ENCODE data around the gene SMOC1.

Gene SMOC1

DNA sequence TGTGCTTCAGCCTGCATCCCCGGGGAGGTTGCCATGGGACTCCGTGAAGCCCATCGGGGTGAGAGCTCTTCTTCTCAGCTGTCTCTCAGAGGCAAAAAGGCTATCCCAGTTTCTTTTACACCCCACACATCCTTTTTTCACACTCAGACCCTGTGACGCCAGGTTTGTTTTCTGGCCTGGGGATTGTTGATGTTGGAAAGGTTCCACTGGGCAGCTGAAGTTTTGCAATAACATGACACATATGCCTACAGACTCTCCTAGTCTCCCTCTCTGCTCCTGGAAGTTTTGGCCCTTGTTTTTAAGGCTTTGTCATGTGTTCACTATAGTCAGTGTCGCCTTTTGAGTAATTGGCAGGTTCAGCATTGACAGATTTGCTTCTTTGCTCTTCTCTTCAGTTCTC lies 118.6 kb downstream of the SMOC1 start:
- Histone ChIP-seq H3K4me2 (ENCODE audit: low read length) (no peak overlapping the region), H3K27ac (ENCODE audit: low read length) (no peak overlapping the region), H4K20me1 (ENCODE audit: insufficient read depth, low read length) (no peaks in the 10 kb centered on the region), H3K36me3 (replicated peaks; ENCODE audit: low read depth, low read length) (no peaks in the 10 kb centered on the region), H3K27me3 (ENCODE audit: low read depth, low read length) (peaks cover 23% of the 10 kb centered on the region), H3K79me2 (ENCODE audit: low read length) (no peaks in the 10 kb centered on the region), H2AFZ (ENCODE audit: low read depth, low read length) (no peak overlapping the region), H3K9ac (ENCODE audit: low read length) (no peak overlapping the region), H3K4me3 (ENCODE audit: low read length) (no peak overlapping the region), H3K4me1 (ENCODE audit: low read length) (peaks cover 13% of the 10 kb centered on the region), H3K9me3 (ENCODE audit: insufficient read depth, low read length) (no peaks in the 10 kb centered on the region)
- TF ChIP-seq EZH2phosphoT487 (IDR thresholded peaks at IDR 0.05; ENCODE audit: low read depth): no peak
- TF ChIP-seq, protein P1, sequence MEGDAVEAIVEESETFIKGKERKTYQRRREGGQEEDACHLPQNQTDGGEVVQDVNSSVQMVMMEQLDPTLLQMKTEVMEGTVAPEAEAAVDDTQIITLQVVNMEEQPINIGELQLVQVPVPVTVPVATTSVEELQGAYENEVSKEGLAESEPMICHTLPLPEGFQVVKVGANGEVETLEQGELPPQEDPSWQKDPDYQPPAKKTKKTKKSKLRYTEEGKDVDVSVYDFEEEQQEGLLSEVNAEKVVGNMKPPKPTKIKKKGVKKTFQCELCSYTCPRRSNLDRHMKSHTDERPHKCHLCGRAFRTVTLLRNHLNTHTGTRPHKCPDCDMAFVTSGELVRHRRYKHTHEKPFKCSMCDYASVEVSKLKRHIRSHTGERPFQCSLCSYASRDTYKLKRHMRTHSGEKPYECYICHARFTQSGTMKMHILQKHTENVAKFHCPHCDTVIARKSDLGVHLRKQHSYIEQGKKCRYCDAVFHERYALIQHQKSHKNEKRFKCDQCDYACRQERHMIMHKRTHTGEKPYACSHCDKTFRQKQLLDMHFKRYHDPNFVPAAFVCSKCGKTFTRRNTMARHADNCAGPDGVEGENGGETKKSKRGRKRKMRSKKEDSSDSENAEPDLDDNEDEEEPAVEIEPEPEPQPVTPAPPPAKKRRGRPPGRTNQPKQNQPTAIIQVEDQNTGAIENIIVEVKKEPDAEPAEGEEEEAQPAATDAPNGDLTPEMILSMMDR (IDR thresholded peaks at IDR 0.05; ENCODE audit: low read depth, low read length): no peak

DNA sequence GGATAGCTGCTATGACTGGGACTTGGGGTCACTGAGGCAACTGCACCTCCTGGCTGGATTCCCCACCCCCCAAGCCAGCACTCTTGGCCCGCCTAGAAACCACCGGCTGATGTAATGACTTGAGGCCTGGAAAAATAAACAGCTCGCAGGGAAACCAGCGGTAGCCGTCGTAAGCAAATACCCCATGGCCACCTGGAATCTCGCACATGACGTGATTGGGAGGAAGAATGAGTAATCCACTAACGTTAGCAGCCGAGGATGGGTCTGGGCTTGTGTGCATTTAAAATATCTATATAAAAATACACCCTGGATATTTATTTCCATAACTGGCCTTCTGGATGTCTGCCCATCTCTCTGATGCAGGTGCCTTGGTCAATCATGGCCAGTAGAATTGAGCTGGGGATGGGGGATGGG lies 120.1 kb downstream of the SMOC1 start:
- Histone ChIP-seq H4K20me1 (ENCODE audit: insufficient read depth, low read length) (no peaks in the 10 kb centered on the region), H3K4me3 (ENCODE audit: low read length) (no peak overlapping the region), H3K36me3 (replicated peaks; ENCODE audit: low read depth, low read length) (no peaks in the 10 kb centered on the region), H2AFZ (ENCODE audit: low read depth, low read length) (no peak overlapping the region), H3K9ac (ENCODE audit: low read length) (no peak overlapping the region), H3K79me2 (ENCODE audit: low read length) (no peaks in the 10 kb centered on the region), H3K27me3 (ENCODE audit: low read depth, low read length) (peaks cover 9% of the 10 kb centered on the region), H3K4me2 (ENCODE audit: low read length) (no peak overlapping the region), H3K9me3 (ENCODE audit: insufficient read depth, low read length) (no peaks in the 10 kb centered on the region), H3K4me1 (ENCODE audit: low read length) (peaks cover 13% of the 10 kb centered on the region), H3K27ac (ENCODE audit: low read length) (no peak overlapping the region)
- no peak for TF ChIP-seq EZH2phosphoT487 (IDR thresholded peaks at IDR 0.05; ENCODE audit: low read depth)
- TF ChIP-seq, protein P1 (IDR thresholded peaks at IDR 0.05; ENCODE audit: low read depth, low read length): no peak

DNA sequence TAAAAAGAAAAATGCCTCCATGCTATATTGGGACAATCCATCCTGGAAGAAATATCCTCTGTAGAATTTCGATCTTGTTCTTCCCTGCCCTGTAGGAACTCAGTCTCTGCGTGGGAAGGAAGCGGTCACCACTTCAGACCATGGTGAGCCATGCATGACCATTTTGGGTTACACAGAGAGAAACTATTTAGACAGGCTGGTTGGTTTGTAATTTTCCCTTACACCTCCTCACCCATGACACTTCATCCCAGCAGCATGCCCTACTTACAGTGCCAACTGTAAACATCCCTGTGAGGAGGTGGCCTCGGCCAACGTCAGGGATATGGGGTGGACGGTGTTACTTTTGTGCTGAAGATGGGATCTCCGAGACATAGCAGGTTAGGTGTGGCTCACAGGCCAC lies 121.4 kb downstream of the SMOC1 start:
- H3K9ac ChIP-seq (ENCODE audit: low read length): no peak overlapping the region
- H3K79me2 ChIP-seq (ENCODE audit: low read length): no peaks in the 10 kb centered on the region
- no peak overlapping the region for H3K27ac ChIP-seq (ENCODE audit: low read length)
- no peak overlapping the region for H3K4me3 ChIP-seq (ENCODE audit: low read length)
- no peaks in the 10 kb centered on the region for H3K27me3 ChIP-seq (ENCODE audit: low read depth, low read length)
- H3K4me1 ChIP-seq (ENCODE audit: low read length): peaks cover 13% of the 10 kb centered on the region
- no peaks in the 10 kb centered on the region for H3K36me3 ChIP-seq (replicated peaks; ENCODE audit: low read depth, low read length)
- TF ChIP-seq, protein P1 (IDR thresholded peaks at IDR 0.05; ENCODE audit: low read depth, low read length): no peak
- no peak for TF ChIP-seq EZH2phosphoT487 (IDR thresholded peaks at IDR 0.05; ENCODE audit: low read depth)
- H4K20me1 ChIP-seq (ENCODE audit: insufficient read depth, low read length): no peaks in the 10 kb centered on the region
- no peak overlapping the region for H3K4me2 ChIP-seq (ENCODE audit: low read length)
- H2AFZ ChIP-seq (ENCODE audit: low read depth, low read length): no peak overlapping the region
- no peaks in the 10 kb centered on the region for H3K9me3 ChIP-seq (ENCODE audit: insufficient read depth, low read length)

DNA sequence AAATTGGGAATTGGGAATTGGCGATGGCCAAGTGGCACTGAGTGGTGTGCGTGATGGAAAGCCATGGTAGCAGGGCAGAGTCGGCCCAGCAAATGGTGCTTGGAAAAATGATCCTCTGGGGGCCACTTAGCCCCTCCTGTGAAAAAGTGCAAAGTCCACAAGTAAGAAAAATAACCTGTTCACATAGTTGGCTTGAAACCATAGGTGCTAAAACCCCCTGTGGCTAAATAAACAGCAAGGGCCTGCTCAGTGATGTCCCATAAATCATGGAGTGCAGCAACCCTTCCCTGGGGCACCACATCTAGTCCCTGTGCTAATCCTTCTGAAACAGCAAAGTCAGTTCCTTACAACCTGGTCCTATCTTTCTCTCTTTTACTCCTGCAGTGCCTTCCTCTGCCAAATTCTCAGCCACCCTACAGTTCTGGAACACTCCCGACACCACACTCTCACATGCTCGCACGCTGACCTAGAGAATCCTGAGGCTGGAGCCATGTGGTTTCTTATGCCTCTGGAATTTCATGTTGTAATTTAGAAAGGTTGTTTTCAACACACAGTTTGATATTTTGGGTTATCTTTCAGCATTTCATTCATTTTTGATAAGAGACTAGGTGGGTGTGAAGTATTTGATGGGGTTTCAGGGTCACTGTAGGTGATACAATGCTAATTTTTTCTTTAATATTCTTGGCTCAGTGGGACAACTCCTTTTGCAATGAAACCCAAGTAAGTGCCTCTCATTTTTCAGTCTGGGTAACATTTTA lies 123.6 kb downstream of the SMOC1 start:
- H3K27me3 ChIP-seq (ENCODE audit: low read depth, low read length): no peaks in the 10 kb centered on the region
- H3K36me3 ChIP-seq (replicated peaks; ENCODE audit: low read depth, low read length): no peaks in the 10 kb centered on the region
- no peak overlapping the region for H3K4me2 ChIP-seq (ENCODE audit: low read length)
- no peak for TF ChIP-seq EZH2phosphoT487 (IDR thresholded peaks at IDR 0.05; ENCODE audit: low read depth)
- TF ChIP-seq, protein P1 (IDR thresholded peaks at IDR 0.05; ENCODE audit: low read depth, low read length): no peak
- no peak overlapping the region for H3K27ac ChIP-seq (ENCODE audit: low read length)
- H3K4me3 ChIP-seq (ENCODE audit: low read length): no peak overlapping the region
- no peak overlapping the region for H2AFZ ChIP-seq (ENCODE audit: low read depth, low read length)
- peaks cover 13% of the 10 kb centered on the region for H3K4me1 ChIP-seq (ENCODE audit: low read length)
- no peaks in the 10 kb centered on the region for H4K20me1 ChIP-seq (ENCODE audit: insufficient read depth, low read length)
- H3K9ac ChIP-seq (ENCODE audit: low read length): no peak overlapping the region
- no peaks in the 10 kb centered on the region for H3K79me2 ChIP-seq (ENCODE audit: low read length)
- no peaks in the 10 kb centered on the region for H3K9me3 ChIP-seq (ENCODE audit: insufficient read depth, low read length)
